ENCODE measurements around the gene NAB1. TPM values are rescaled to one million over a fixed set of nuclear protein-coding genes. Genes with fewer than 3 reads are reported as not detected.
A peak's percentile ranks its signal among the peaks of the same experiment; 100 is the strongest.
"Not testable (repeated sequence)": the region's sequence is repeated elsewhere in the genome, so short reads cannot be mapped to it uniquely, and the experiment has no call there.

Gene NAB1
- total RNA-seq, 2 donors from 2014 or later, result 42.8 to 61.3 TPM

DNA sequence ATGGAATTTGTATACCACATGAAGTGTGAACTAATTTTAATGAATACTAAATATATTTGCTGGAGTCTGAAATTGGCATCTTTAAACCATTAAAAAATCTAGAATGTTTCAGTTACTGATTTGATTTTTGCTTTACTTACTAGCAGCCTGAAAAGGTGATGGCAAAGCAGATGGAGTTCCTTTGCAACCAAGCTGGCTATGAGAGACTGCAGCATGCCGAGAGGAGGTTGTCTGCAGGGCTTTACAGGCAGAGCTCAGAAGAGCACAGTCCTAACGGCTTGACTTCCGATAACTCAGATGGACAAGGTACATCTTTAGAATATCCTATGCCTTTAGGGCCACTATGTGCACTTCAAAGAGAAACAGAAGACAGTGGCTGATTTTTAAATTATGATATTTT is 36.5 kb downstream of the NAB1 start:
- Mint-ChIP-seq H3K9me3 (no peaks in the 10 kb centered on the region), H3K4me3 (no peak overlapping the region), H3K4me1 (ENCODE audit: low read depth) (peaks cover 8% of the 10 kb centered on the region), H3K27ac (no peak overlapping the region), H3K36me3 (ENCODE audit: insufficient read depth in 2 of 2) (peaks cover 6 to 26% of the 10 kb centered on the region in 2 donors), H3K27me3 (ENCODE audit: low read depth) (no peaks in the 10 kb centered on the region)
- no peak for DNase-seq
- no peak for ATAC-seq (replicated peaks in 1 of 2)

DNA sequence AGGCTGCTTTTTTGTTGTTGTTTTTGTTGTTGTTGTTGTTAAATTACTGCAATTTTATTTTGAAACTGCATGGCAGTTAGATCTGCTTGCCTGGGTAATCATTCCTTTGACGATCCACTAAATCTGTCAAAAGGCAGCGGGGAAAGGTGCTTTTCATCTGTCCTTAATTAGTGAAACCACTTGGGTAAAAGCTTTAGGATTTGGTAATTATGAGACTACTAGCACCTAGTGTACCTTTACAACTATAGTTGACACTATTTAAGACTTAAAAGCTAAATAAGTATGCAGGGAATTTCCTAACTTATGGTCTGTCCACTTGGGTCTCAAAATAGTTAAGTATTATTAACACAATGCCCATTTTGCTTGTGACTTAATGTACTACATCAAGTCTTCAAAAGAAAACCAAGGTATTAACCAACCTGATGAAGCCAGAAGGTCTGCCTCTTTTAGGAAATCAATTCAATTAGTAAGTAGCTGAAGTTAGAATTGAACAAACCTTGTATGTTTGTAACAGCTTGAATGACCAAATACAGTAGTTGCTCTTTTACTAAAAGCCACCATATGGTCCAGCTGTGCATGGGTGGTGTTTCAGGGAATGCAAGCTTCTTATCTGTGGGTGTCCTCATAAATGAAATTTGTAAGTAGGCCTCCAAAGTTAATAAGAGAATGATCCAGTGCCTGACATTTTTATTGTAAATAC is 44.8 kb downstream of the NAB1 start:
- H3K36me3 Mint-ChIP-seq (ENCODE audit: insufficient read depth in 2 of 2), result peaks cover 9 to 19% of the 10 kb centered on the region in 2 donors
- DNase-seq (no peak), ATAC-seq (replicated peaks in 1 of 2) (peak; percentile 58 to 66)
- H3K4me1 Mint-ChIP-seq (ENCODE audit: low read depth), result peaks cover 42% of the 10 kb centered on the region
- H3K27me3 Mint-ChIP-seq (ENCODE audit: low read depth), result no peaks in the 10 kb centered on the region
- H3K9me3 Mint-ChIP-seq, result no peaks in the 10 kb centered on the region
- H3K27ac Mint-ChIP-seq, result peak overlapping the region; percentile 78
- H3K4me3 Mint-ChIP-seq, result peak overlapping the region in 1 of 2 donors; percentile 53

DNA sequence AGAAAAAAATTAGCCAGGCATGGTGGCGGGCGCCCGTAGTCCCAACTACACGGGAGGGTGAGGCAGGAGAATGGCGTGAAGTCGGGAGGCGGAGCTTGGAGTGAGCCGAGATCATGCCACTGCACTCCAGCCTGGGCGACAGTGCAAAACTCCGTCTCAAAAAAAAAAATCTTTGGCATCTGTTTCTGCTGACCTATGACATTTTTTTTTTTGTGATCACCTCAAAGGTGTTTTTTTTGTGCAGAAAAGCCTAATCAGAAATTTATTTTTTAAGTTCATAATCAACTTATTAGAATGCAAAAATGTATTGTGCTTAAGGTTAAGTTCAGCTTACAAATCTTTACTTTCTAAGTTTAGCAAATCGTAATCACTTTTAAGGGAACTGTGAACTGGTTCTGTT is 45.6 kb downstream of the NAB1 start:
- peaks cover 42% of the 10 kb centered on the region for H3K4me1 Mint-ChIP-seq (ENCODE audit: low read depth)
- ATAC-seq (replicated peaks in 1 of 2) (no peak), DNase-seq (no peak)
- H3K27ac Mint-ChIP-seq, result peak overlapping the region; percentile 79
- H3K27me3 Mint-ChIP-seq (ENCODE audit: low read depth), result no peaks in the 10 kb centered on the region
- H3K36me3 Mint-ChIP-seq (ENCODE audit: insufficient read depth in 2 of 2), result peaks cover 9 to 18% of the 10 kb centered on the region in 2 donors
- H3K9me3 Mint-ChIP-seq, result no peaks in the 10 kb centered on the region
- H3K4me3 Mint-ChIP-seq, result no peak overlapping the region

DNA sequence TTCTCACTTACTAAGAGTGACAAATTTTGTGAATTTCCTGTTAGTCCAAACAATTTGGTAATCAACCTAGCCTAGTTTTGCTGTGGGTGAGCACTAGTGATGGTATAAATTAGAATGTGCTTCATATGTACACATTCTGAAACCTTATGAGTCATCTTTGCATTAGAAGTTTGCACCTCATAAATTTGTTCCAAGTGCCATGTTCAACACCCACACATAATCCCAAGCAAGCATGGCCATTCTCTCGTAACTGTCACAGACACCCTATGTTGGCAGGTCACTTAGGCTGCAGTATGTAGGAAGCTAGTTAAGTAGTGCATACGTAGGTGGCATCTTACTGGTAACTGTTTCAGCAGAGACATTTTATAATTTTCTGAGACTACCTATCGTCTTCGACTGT is 46.9 kb downstream of the NAB1 start:
- H3K4me3 Mint-ChIP-seq, result peak overlapping the region; percentile 27 to 58
- peaks cover 4 to 9% of the 10 kb centered on the region in 2 donors for H3K36me3 Mint-ChIP-seq (ENCODE audit: insufficient read depth in 2 of 2)
- DNase-seq (no peak), ATAC-seq (replicated peaks in 1 of 2) (peak; percentile 77 to 78)
- H3K4me1 Mint-ChIP-seq (ENCODE audit: low read depth), result peaks cover 46% of the 10 kb centered on the region
- H3K27ac Mint-ChIP-seq, result peak overlapping the region; percentile 14
- H3K9me3 Mint-ChIP-seq, result no peaks in the 10 kb centered on the region
- H3K27me3 Mint-ChIP-seq (ENCODE audit: low read depth), result no peaks in the 10 kb centered on the region

DNA sequence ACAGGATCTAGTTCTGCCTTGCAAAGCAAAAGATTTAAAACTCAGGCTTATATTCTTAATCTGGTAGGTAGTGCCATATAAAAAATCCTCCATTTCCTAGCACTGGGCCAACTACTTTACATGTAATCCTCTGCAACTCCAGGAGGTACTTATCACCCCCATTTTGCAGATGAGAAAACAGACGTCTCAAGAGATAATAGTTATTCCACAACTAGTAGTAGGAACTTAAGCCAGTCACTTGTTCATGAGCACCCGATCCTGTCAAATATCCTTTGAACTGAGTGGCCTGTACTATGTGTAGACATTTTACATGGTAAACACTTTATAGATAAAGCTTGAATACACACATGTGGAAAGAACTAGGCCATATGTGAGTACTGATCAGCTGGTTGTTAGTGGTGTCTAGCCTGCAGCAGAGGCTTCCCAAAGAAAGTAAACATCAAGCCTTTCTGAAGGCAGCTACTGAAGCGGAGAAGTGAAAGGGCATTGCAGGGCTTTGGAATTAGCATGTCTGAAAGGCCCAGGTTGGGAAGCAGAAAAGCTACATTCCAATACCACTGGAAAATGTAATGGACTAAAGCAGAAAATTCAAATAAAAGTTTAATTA is 48.0 kb downstream of the NAB1 start:
- no peaks in the 10 kb centered on the region for H3K27me3 Mint-ChIP-seq (ENCODE audit: low read depth)
- peaks cover 4 to 7% of the 10 kb centered on the region in 2 donors for H3K36me3 Mint-ChIP-seq (ENCODE audit: insufficient read depth in 2 of 2)
- DNase-seq, result no peak
- ATAC-seq (replicated peaks in 1 of 2), result no peak
- no peak overlapping the region for H3K27ac Mint-ChIP-seq
- peaks cover 51% of the 10 kb centered on the region for H3K4me1 Mint-ChIP-seq (ENCODE audit: low read depth)
- no peaks in the 10 kb centered on the region for H3K9me3 Mint-ChIP-seq
- H3K4me3 Mint-ChIP-seq, result no peak overlapping the region

DNA sequence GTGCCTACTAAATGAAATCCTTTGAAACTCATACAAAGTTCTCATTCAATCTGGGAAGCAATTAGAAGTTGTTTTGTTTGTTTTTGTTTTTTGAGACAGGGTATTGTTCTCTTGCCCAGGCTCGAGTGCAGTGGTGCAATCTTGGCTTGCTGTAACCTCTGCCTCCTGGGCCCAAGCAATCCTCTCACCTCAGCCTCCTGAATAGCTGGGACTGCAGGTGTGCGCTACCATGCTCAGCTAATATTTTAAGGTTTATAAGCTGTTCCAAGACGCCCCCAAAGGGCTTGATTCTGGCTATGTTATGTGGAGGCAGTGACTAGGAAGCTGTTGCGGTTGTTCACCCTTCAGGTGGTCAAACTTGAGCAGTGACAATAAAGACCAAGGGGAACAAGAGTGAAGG is 48.5 kb downstream of the NAB1 start:
- Mint-ChIP-seq H3K27ac (no peak overlapping the region), H3K27me3 (ENCODE audit: low read depth) (no peaks in the 10 kb centered on the region), H3K4me1 (ENCODE audit: low read depth) (peaks cover 54% of the 10 kb centered on the region), H3K9me3 (no peaks in the 10 kb centered on the region), H3K36me3 (ENCODE audit: insufficient read depth in 2 of 2) (peaks cover 4 to 7% of the 10 kb centered on the region in 2 donors), H3K4me3 (no peak overlapping the region)
- DNase-seq (no peak), ATAC-seq (replicated peaks in 1 of 2) (no peak)

DNA sequence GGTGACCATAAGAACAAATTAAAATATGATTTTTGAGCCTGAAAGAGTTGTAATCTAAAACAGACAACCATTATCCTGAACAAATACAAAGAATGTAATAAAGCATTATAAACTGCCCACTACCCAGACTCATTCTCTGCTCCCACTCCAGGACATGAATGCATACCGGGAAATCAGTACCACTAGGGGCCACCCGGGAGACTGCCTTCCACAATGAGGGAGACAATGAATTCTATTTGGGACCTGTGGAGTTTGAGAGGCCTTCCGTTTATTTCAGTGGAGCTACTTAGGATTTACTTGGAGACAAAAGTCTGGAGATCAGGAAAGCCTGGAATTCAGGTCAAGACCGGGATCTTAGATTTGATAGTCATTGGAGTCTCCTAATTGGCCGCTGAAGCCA is 50.0 kb downstream of the NAB1 start:
- Mint-ChIP-seq H3K27me3 (ENCODE audit: low read depth) (no peaks in the 10 kb centered on the region), H3K4me1 (ENCODE audit: low read depth) (peaks cover 44% of the 10 kb centered on the region), H3K9me3 (no peaks in the 10 kb centered on the region), H3K27ac (no peak overlapping the region), H3K36me3 (ENCODE audit: insufficient read depth in 2 of 2) (peaks cover 1 to 5% of the 10 kb centered on the region in 2 donors), H3K4me3 (no peak overlapping the region)
- DNase-seq, result no peak
- no peak for ATAC-seq (replicated peaks in 1 of 2)

DNA sequence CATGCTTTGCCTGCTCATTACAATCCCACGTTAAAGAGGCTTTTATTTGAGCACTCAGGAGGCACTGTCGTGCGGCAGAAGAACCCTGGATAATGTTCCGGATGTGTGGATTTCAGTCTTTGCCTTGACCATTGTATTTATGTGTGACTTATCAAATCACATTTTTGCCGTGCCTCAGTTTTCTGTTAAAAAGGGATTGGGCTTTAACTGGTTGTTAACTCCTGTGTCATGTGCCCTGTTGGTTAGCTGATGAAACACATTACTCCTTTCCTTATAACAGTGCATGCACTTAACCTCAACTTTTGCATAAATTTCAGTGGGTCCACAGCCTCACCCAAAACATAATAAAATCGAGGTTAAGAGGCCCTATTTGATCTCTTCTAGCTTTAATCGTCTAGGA is 52.7 kb downstream of the NAB1 start:
- Mint-ChIP-seq H3K9me3 (no peaks in the 10 kb centered on the region), H3K27me3 (ENCODE audit: low read depth) (no peaks in the 10 kb centered on the region), H3K4me1 (ENCODE audit: low read depth) (peaks cover 20% of the 10 kb centered on the region), H3K36me3 (ENCODE audit: insufficient read depth in 2 of 2) (no peaks in the 10 kb centered on the region), H3K4me3 (peak overlapping the region in 1 of 2 donors; percentile 14), H3K27ac (no peak overlapping the region)
- DNase-seq (no peak), ATAC-seq (replicated peaks in 1 of 2) (peak; percentile 70 to 75)

DNA sequence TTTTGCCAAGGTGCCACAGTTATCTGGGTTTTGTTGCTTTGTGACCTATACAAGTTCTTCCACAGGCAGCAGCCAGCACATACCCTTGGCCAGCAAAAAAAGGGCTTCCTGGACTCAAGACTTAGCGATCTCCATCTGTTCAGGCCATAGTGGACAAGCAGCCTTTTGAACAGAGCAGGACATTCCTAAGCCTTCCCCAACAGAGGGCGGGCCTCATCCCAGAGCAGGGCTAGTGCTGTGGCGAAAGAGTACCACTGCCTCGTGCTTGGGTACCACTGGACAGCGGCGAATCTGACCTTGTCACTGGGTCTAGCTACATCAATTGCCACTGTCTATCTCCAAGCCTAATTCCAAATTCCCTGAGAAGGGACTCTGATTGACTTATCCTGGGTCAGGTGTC is 56.4 kb downstream of the NAB1 start:
- no peak overlapping the region for H3K27ac Mint-ChIP-seq
- H3K36me3 Mint-ChIP-seq (ENCODE audit: insufficient read depth in 2 of 2), result peaks cover 10% of the 10 kb centered on the region in 2 donors
- peaks cover 3 to 7% of the 10 kb centered on the region in 2 donors for H3K9me3 Mint-ChIP-seq
- H3K4me1 Mint-ChIP-seq (ENCODE audit: low read depth), result peaks cover 51% of the 10 kb centered on the region
- DNase-seq, result no peak
- H3K27me3 Mint-ChIP-seq (ENCODE audit: low read depth), result no peaks in the 10 kb centered on the region
- H3K4me3 Mint-ChIP-seq, result no peak overlapping the region
- ATAC-seq (replicated peaks in 1 of 2), result no peak

DNA sequence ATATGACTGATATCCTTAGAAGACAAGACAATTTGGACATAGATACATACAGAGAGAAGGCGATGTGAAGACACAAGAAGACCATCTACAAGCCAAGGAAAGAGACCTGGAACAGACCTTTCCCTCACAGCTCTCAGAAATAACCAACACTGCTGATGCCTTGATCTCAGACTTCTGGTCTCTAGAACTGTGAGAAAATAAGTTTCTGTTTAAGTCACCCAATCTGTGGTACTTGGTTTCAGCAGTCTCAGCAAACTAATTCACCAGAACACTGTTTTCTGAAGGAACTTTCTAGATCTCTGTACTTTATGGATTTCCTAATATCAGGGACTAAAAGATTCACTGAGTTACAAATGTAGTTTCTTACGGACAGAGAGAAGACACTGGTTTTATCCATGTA is 58.8 kb downstream of the NAB1 start:
- peak overlapping the region; percentile 43 for H3K27ac Mint-ChIP-seq
- H3K4me1 Mint-ChIP-seq (ENCODE audit: low read depth), result peaks cover 39% of the 10 kb centered on the region
- no peaks in the 10 kb centered on the region for H3K27me3 Mint-ChIP-seq (ENCODE audit: low read depth)
- no peak for DNase-seq
- peak; percentile 75 to 82 for ATAC-seq (replicated peaks in 1 of 2)
- peak overlapping the region; percentile 35 to 65 for H3K4me3 Mint-ChIP-seq
- H3K9me3 Mint-ChIP-seq, result peaks cover 6 to 7% of the 10 kb centered on the region in 2 donors
- peaks cover 10% of the 10 kb centered on the region in 2 donors for H3K36me3 Mint-ChIP-seq (ENCODE audit: insufficient read depth in 2 of 2)

DNA sequence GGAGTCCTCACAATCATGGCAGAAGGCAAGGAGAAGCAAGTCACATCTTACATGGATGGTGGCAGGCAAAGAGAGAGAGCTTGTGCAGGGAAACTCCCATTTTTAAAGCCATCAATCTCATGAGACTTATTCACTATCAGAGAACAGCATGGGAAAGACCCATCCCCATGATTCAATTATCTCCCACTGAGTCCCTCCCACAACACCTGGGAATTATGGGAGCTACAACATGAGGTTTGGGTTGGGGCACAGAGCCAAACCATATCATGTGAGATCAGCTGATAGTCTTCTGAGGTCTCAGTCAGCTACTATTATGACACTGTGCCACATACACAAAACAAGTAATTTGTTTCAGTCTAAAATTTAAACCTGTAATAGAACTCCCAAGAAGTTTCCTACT is 59.8 kb downstream of the NAB1 start:
- H3K36me3 Mint-ChIP-seq (ENCODE audit: insufficient read depth in 2 of 2), result peaks cover 10% of the 10 kb centered on the region in 2 donors
- DNase-seq; H3K27me3 Mint-ChIP-seq (ENCODE audit: low read depth); H3K9me3 Mint-ChIP-seq: not testable (repeated sequence)
- H3K27ac Mint-ChIP-seq, result peak overlapping the region; percentile 66
- H3K4me1 Mint-ChIP-seq (ENCODE audit: low read depth), result peaks cover 45% of the 10 kb centered on the region
- peak overlapping the region in 1 of 2 donors; percentile 17 for H3K4me3 Mint-ChIP-seq
- ATAC-seq (replicated peaks in 1 of 2), result peak in 1 of 2 donors; percentile 47

DNA sequence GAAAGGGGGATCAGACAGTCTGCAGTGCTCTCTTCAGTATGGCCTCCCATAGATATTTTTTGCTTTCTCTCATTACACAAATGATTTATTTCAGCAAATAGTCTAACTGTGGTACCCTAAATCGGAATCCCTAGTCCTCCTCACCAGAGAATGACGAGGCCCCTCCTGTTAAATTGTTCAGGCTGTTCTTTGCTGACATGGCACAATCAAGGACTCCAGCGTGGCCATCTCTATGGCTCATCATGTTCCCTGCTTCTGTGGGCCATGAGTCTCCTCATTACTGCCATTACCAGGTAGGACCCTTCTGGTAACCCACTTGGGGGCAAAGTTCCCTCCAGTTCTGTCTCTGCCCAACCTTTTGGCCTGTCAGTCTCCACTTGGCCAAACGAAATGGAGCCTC is 62.2 kb downstream of the NAB1 start:
- Mint-ChIP-seq H3K9me3 (peaks cover 7% of the 10 kb centered on the region in 2 donors), H3K4me1 (ENCODE audit: low read depth) (peaks cover 62% of the 10 kb centered on the region), H3K27ac (no peak overlapping the region), H3K27me3 (ENCODE audit: low read depth) (no peaks in the 10 kb centered on the region), H3K4me3 (no peak overlapping the region), H3K36me3 (ENCODE audit: insufficient read depth in 2 of 2) (peaks cover 10% of the 10 kb centered on the region in 2 donors)
- ATAC-seq (replicated peaks in 1 of 2), result no peak
- no peak for DNase-seq

DNA sequence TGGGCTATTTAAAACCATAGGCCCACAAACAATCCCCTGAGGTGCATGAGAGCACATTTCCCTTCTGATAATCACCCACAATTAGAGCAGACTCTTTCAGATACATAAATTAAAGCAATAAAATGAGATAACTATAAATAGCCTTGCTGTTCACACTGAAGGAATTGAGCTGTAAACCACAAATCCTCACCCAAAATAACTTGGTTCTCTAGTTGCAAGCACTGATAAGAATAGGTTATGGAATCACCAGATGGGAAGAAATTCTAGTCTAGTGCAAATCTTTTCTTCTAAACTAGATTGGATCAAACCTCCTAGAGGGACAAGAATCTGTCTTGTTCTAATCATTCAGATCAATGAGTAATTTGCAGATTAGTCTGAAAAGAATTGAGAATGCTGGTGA is 64.6 kb downstream of the NAB1 start:
- H3K27ac Mint-ChIP-seq, result peak overlapping the region; percentile 42
- peaks cover 4 to 6% of the 10 kb centered on the region in 2 donors for H3K36me3 Mint-ChIP-seq (ENCODE audit: insufficient read depth in 2 of 2)
- ATAC-seq (replicated peaks in 1 of 2), result no peak
- peak overlapping the region in 1 of 2 donors; percentile 5 for H3K4me3 Mint-ChIP-seq
- no peak for DNase-seq
- H3K4me1 Mint-ChIP-seq (ENCODE audit: low read depth), result peaks cover 65% of the 10 kb centered on the region
- H3K9me3 Mint-ChIP-seq, result peaks cover 4 to 7% of the 10 kb centered on the region in 2 donors
- no peaks in the 10 kb centered on the region for H3K27me3 Mint-ChIP-seq (ENCODE audit: low read depth)

Data from activated T-cell treated with anti-CD3 and anti-CD28 coated beads, Interleukin-2, amount 50 U/mL, for 72 hours (primary cell).